Tibial artery (tissue), 4 donors: Measurements from ENCODE around the gene SCG5.

Source experiments
- DNase-seq, 2 donors: peaks; one replicate each; pipeline ENCODE4 v3.0.0-alpha.2; 2019
- H3K27ac ChIP-seq, 2 donors: fragments of 200-600 bp; sonication (generic) in 1 of 2; 1 replicate in 1 of 2; 2 replicates in 1 of 2; pipeline ENCODE4 v1.5.1; 2018 to 2019; ENCODE audit warnings: mild to moderate bottlenecking in 1 of 2
- H3K27me3 ChIP-seq, 2 donors: fragments of 200-600 bp; sonication (generic) in 1 of 2; one replicate each; pipeline versions ENCODE4 v1.5.1 to v1.6.0; 2016 to 2019
- H3K36me3 ChIP-seq, 3 donors: fragments of 200-600 bp; sonication (generic) in 2 of 3; one replicate each; pipeline ENCODE4 v1.5.1; 2016 to 2019; ENCODE audit warnings: mild to moderate bottlenecking in 2 of 3
- H3K4me1 ChIP-seq, 4 donors: fragments of 200-600 bp; sonication (generic) in 2 of 4; 1 replicate in 3 of 4; 2 replicates in 1 of 4; pipeline ENCODE4 v1.5.1; 2016 to 2019
- H3K4me3 ChIP-seq, 2 donors: fragments of 200-600 bp; sonication (generic) in 1 of 2; 1 replicate in 1 of 2; 2 replicates in 1 of 2; pipeline ENCODE4 v1.5.1; 2018 to 2019; ENCODE audit warnings: mild to moderate bottlenecking in 2 of 2
- H3K9me3 ChIP-seq, 3 donors: fragments of 200-600 bp; sonication (generic) in 1 of 3; one replicate each; pipeline ENCODE4 v1.5.1; 2016 to 2019
- intact Hi-C: fragments of 100-400 bp; cut with DNase I; formaldehyde crosslinking; loops from one replicate; pipeline ENCODE4 v1.15.0; 2023; ENCODE audit warnings: low total_unique reads
- TF ChIP-seq, protein P1 (sequence below), 2 experiments: fragments of 200-600 bp in 1 of 2; fragments of 450-650 bp in 1 of 2; IDR thresholded peaks; one replicate each; pipeline ENCODE4 v1.5.1; 2017 to 2019; ENCODE audit warnings: antibody characterized with exemption in 2 of 2, mild to moderate bottlenecking in 1 of 2, moderate library complexity in 1 of 2

The SCG5 gene

DNA sequence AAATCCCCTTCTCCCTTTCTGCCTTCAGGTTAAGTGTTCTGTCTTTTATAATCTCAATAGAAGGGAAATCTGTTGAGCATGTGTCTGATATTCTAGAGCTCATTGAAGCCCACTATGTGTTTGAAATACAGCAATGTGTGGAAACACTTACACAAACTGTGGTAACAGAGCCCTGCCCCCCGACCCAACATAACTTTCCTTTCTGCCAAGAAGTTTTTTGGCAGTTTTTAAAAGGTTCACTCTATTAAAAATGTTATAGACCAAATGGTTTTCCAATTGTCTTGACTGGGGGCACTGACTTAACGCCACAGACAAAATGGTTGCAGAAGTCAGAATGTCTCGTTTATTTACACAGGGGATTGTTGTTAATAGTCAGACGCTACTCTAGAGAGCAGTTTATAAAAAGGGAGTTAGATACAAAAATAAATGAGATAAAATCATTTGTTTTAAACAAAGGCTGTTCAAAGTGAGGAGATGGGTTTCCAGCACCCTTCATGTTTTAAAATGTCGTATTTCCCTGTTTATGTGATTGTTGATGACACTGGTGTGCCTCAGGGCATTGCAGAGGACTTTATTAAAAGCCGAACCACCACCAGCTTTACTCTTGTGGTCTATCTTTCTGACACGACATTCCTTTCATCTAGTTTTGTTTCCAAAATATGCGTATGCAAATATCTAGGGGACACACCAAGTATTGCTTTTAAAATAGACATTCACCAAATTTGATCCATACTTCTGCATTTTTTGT, 49.6 kb downstream of the SCG5 start:
- TF ChIP-seq, protein P1, sequence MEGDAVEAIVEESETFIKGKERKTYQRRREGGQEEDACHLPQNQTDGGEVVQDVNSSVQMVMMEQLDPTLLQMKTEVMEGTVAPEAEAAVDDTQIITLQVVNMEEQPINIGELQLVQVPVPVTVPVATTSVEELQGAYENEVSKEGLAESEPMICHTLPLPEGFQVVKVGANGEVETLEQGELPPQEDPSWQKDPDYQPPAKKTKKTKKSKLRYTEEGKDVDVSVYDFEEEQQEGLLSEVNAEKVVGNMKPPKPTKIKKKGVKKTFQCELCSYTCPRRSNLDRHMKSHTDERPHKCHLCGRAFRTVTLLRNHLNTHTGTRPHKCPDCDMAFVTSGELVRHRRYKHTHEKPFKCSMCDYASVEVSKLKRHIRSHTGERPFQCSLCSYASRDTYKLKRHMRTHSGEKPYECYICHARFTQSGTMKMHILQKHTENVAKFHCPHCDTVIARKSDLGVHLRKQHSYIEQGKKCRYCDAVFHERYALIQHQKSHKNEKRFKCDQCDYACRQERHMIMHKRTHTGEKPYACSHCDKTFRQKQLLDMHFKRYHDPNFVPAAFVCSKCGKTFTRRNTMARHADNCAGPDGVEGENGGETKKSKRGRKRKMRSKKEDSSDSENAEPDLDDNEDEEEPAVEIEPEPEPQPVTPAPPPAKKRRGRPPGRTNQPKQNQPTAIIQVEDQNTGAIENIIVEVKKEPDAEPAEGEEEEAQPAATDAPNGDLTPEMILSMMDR (IDR thresholded peaks at IDR 0.05): no peak
- intact Hi-C loops: no loop called here
- Histone ChIP-seq H3K9me3 (no peaks in the 10 kb centered on the region), H3K36me3 (no peaks in the 10 kb centered on the region), H3K4me1 (no peaks in the 10 kb centered on the region), H3K27ac (no peak overlapping the region), H3K4me3 (no peak overlapping the region), H3K27me3 (no peaks in the 10 kb centered on the region)
- DNase-seq: no peak

- DNase-seq: no peak
- Histone ChIP-seq H3K4me3 (no peak overlapping the region), H3K27ac (no peak overlapping the region), H3K27me3 (no peaks in the 10 kb centered on the region), H3K9me3 (no peaks in the 10 kb centered on the region), H3K4me1 (no peaks in the 10 kb centered on the region), H3K36me3 (no peaks in the 10 kb centered on the region)
- intact Hi-C loops: no loop called here
- TF ChIP-seq, protein P1 (IDR thresholded peaks at IDR 0.05): no peak
Measured at GRCh38 chr15:32691689-32692038, 50.2 kb downstream of the SCG5 start.

DNA sequence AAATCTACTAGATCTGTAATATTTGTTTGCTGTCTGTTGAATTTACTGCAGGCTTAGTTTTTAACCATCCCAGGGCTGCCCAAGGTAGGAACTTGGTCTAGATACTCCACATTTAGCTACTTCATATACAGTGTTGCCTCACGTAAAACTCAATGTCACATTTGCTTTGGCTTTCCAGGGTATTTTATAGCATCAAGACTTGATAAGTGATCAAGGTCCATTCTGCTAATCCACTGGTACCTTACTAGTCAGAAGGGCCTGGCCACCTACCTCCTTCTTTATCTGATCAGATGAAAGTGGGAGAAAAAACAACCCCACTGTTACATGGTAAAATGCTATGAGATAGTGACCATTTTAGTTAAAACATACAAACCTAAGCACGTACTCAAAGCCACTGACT, 50.8 kb downstream of the SCG5 start:
- H3K4me3 ChIP-seq: no peak overlapping the region
- H3K36me3 ChIP-seq: no peaks in the 10 kb centered on the region
- no peaks in the 10 kb centered on the region for H3K9me3 ChIP-seq
- TF ChIP-seq, protein P1 (IDR thresholded peaks at IDR 0.05): no peak
- H3K27me3 ChIP-seq: no peaks in the 10 kb centered on the region
- no peak overlapping the region for H3K27ac ChIP-seq
- intact Hi-C loops: no loop called here
- no peaks in the 10 kb centered on the region for H3K4me1 ChIP-seq
- DNase-seq: no peak

DNA sequence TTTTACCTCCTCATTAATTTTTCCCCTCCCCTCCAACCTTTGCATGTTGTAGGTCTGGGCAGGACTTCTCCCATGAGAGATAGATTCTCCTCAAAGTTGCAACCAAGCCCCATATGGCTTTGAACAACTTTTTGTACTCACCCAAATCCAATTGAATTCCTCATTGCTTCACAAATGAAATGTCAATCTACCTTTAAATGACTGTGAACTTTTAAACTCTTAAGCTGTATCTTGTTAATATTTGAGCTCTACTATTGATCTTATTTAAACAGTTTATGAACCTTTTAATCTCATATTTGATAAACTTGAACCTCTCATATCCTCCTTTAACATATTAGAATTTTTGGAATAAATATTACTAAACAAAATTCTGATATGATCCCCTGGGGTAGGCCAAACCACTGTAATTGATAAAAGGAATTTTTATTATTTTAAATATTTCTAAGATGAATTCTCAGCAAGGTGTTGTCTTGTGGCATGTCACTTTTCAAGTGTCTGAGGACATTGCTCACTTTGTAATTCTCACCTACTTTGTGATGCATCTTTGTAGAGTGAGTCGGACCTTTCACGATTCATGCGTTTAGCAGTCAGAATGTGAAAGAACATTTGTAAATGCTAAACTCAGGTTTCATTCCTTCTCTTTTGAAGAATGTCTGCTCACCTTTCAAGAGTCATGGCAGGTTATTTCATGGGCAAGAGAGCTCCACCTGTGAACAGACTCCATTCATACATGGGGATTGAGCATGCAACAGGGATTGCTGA, 52.9 kb downstream of the SCG5 start:
- TF ChIP-seq, protein P1 (IDR thresholded peaks at IDR 0.05): no peak
- no peaks in the 10 kb centered on the region for H3K9me3 ChIP-seq
- H3K4me3 ChIP-seq: no peak overlapping the region
- no peaks in the 10 kb centered on the region for H3K4me1 ChIP-seq
- intact Hi-C loops: no loop called here
- no peaks in the 10 kb centered on the region for H3K27me3 ChIP-seq
- DNase-seq: no peak
- no peaks in the 10 kb centered on the region for H3K36me3 ChIP-seq
- no peak overlapping the region for H3K27ac ChIP-seq

DNA sequence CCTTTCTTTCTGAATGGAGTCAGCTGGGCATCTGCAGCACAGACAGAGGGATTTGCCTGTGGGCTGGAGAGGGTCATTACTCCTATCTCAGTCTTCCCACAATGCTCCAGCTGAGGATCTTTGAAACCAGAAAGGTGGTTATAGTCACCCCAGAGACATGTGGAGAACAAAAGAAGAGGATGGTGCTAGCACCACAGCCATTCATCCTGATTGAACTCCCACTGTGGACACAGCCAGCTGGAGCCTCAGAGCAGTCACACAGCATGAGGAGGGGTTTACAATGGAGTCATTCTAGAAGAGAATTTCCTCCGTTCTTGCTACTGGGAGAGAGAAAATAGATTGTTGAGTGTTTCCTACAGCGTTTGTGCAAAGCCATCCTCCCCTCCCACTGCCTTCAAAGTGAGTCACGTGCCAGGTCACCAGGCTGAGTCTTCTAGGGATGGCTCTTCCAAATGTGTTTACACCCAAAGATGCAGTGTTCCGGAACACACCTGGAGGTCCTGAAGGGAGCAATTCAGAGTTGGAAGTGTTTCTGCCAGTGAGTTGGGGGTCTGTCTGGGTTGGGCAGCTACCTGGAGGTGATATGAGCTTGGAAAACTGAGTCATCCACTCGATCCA, 57.4 kb downstream of the SCG5 start:
- Histone ChIP-seq H3K4me1 (no peaks in the 10 kb centered on the region), H3K36me3 (no peaks in the 10 kb centered on the region), H3K27ac (no peak overlapping the region), H3K27me3 (no peaks in the 10 kb centered on the region), H3K9me3 (no peaks in the 10 kb centered on the region), H3K4me3 (no peak overlapping the region)
- TF ChIP-seq, protein P1 (IDR thresholded peaks at IDR 0.05): no peak
- DNase-seq: no peak
- intact Hi-C loops: no loop called here
